ENCODE results near the gene ESAM.
A peak's percentile ranks its signal among the peaks of the same experiment; 100 is the strongest.

Gene ESAM

DNA sequence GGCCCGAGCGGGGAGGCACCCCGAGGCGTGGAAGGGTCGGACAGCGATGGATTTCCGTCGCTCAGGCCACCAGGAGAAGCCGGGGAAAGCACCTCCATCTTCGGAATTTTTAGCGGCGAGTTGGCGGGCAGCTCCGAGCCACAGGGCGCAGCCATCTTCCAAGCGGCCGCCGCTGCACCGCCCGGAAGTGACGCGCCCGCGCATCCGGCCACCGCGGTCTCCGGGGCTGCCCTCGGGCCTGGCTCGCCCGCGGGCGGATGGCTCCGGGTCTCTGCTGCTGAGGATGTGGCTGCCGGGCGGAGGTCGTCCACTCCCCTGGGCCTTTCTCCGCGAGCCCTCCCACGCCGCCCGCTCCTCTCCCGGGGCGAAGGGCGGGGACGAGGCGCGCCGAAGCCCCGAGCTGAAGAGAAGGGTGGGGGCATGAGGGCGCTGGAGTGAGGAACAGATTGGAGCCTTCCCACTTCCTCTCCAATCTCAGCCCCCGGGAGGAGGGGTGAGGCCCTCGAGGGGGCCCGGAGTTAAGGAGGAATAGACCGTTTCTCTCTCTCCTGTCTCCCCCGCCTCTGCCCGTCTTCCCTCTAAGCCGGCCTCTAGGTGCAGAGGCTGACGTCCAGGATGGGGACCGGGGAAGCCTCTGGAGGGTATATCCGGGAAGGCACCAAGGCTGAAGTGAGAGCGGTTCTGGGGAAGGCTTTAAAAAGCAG, 38.3 kb upstream of the ESAM start, which contains the start of gene MSANTD2:
Gene MSANTD2, minus strand, starts transcription at position 181 of the 704 bp plus-strand sequence. Its CDS starts 26 bp downstream, at position 155.
- Histone ChIP-seq H3K4me3 (replicated peaks; ENCODE audit: insufficient read depth, low read length) (peak within 1 kb of the TSS; percentile 96), H3K27me3 (ENCODE audit: insufficient read depth, poor library complexity, severe bottlenecking) (peaks cover 3% of the 10 kb centered on the region), H3K27ac (replicated peaks) (peak within 1 kb of the TSS; percentile 42)
- TF ChIP-seq POLR2AphosphoS5 (IDR thresholded peaks at IDR 0.05; ENCODE audit: low read depth), result peak; percentile 49; the same call in 1 of the 2 replicates
- TF ChIP-seq CTCF (IDR thresholded peaks at IDR 0.05; ENCODE audit: insufficient read depth, low read length), result no peak
- TF ChIP-seq, protein P1, sequence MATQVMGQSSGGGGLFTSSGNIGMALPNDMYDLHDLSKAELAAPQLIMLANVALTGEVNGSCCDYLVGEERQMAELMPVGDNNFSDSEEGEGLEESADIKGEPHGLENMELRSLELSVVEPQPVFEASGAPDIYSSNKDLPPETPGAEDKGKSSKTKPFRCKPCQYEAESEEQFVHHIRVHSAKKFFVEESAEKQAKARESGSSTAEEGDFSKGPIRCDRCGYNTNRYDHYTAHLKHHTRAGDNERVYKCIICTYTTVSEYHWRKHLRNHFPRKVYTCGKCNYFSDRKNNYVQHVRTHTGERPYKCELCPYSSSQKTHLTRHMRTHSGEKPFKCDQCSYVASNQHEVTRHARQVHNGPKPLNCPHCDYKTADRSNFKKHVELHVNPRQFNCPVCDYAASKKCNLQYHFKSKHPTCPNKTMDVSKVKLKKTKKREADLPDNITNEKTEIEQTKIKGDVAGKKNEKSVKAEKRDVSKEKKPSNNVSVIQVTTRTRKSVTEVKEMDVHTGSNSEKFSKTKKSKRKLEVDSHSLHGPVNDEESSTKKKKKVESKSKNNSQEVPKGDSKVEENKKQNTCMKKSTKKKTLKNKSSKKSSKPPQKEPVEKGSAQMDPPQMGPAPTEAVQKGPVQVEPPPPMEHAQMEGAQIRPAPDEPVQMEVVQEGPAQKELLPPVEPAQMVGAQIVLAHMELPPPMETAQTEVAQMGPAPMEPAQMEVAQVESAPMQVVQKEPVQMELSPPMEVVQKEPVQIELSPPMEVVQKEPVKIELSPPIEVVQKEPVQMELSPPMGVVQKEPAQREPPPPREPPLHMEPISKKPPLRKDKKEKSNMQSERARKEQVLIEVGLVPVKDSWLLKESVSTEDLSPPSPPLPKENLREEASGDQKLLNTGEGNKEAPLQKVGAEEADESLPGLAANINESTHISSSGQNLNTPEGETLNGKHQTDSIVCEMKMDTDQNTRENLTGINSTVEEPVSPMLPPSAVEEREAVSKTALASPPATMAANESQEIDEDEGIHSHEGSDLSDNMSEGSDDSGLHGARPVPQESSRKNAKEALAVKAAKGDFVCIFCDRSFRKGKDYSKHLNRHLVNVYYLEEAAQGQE (IDR thresholded peaks at IDR 0.05; ENCODE audit: insufficient replicate concordance, low read depth), result no peak
- TF ChIP-seq SPI1 (IDR thresholded peaks at IDR 0.05; ENCODE audit: borderline replicate concordance, low read depth), result peak; percentile 71; the same call in 1 of the 2 replicates
- peak; percentile 81 for TF ChIP-seq GABPA (IDR thresholded peaks at IDR 0.05; ENCODE audit: low read depth)
- DNase-seq (ENCODE audit: low read depth in 1 of 2, low spot score in 1 of 2), result peak; percentile 26 to 60

DNA sequence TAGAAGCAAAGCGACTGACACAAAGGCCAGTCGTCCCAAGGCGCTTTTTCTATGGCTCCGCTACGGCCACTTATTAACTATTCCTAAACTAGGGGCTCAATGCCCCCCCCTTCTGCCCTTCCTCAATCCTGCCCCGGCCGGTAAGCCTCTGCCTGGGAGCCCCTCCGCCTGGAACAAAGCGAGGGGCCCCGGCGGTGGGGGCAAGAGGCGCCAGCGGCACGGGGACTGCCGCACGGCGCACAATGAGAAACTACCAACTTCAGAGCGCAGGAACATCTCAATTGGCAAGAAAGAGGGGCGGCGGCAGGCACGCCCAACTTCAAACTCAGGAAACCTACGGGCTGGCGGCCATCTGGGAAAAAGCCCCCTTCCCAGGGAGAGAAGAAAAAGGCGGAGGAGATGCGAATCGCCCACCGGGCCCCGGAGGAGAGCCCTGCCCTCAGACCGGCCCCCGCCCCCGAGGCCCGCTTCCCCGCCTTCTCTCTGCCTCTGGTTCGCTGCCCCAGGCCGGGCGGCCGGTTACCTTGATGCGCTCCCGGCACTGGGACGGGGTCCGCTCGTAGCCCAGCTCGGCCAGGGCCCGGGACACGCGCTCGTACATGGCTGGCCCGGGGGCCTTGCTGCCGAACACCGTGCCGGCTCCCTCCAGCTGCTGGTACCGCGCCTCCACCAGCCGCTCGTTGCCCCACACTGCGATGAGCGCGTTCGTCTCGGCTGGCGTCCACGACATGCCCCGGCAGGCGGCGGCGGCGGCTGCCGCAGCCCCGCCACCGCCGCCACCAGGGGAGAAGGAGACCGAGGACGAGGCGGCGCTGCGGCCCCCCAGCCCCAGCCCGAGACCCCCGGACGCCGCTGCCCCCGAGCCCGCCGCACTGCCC, 37.5 kb upstream of the ESAM start:
- peak; percentile 14 to 30 for DNase-seq (ENCODE audit: low read depth in 1 of 2, low spot score in 1 of 2)

More for the DNA sequence above, 37.5 kb upstream of the ESAM start:
- Histone ChIP-seq H3K27ac (replicated peaks) (peak overlapping the region; percentile 42), H3K27me3 (ENCODE audit: insufficient read depth, poor library complexity, severe bottlenecking) (peaks cover 3% of the 10 kb centered on the region), H3K4me3 (replicated peaks; ENCODE audit: insufficient read depth, low read length) (peak overlapping the region; percentile 96)
- TF ChIP-seq CTCF (IDR thresholded peaks at IDR 0.05; ENCODE audit: insufficient read depth, low read length) (no peak), POLR2AphosphoS5 (IDR thresholded peaks at IDR 0.05; ENCODE audit: low read depth) (no peak), GABPA (IDR thresholded peaks at IDR 0.05; ENCODE audit: low read depth) (no peak), SPI1 (IDR thresholded peaks at IDR 0.05; ENCODE audit: borderline replicate concordance, low read depth) (no peak)
- TF ChIP-seq, protein P1 (IDR thresholded peaks at IDR 0.05; ENCODE audit: insufficient replicate concordance, low read depth), result no peak
